Stimulated activated effector memory CD8-positive, alpha-beta T cell treated with anti-CD3 and anti-CD28 coated beads, Interleukin-12 subunit alpha, Interleukin-12 subunit beta, amount 100 ng/mL, for 72 hours (primary cell): ENCODE results near the gene C10orf90.

Experiments used
- ATAC-seq: fragments of 150-1000 bp; cut with Tn5 transposase; 2 replicates; pipeline ENCODE4 v1.10.0; 2021
- DNase-seq, 2 donors: peaks; one replicate each; pipeline ENCODE4 v3.0.0; 2021 to 2022; ENCODE audit warnings: low spot score in 2 of 2
- H3K27ac Mint-ChIP-seq: one replicate; pipeline ENCODE4 v1.8.0; 2022; ENCODE audit warnings: mild to moderate bottlenecking, mixed read lengths
- H3K36me3 Mint-ChIP-seq: one replicate; pipeline ENCODE4 v1.8.0; 2022; ENCODE audit warnings: mild to moderate bottlenecking, mixed read lengths
- H3K4me1 Mint-ChIP-seq: one replicate; pipeline ENCODE4 v1.8.0; 2022; ENCODE audit warnings: mixed read lengths
- H3K4me3 Mint-ChIP-seq: one replicate; pipeline ENCODE4 v1.8.0; 2022; ENCODE audit warnings: mild to moderate bottlenecking, mixed read lengths
- H3K9me3 Mint-ChIP-seq: one replicate; pipeline ENCODE4 v1.8.0; 2022; ENCODE audit warnings: mixed read lengths

Gene C10orf90

GRCh38 chr10:126376956-126377355 is 293.5 kb downstream of the C10orf90 start:
- DNase-seq (no peak), ATAC-seq (no peak)
- Mint-ChIP-seq H3K4me1 (peaks cover 5% of the 10 kb centered on the region), H3K36me3 (peaks cover 11% of the 10 kb centered on the region), H3K27ac (no peak overlapping the region), H3K9me3 (peaks cover 6% of the 10 kb centered on the region), H3K4me3 (no peak overlapping the region)

GRCh38 chr10:126375926-126376554 is 294.5 kb downstream of the C10orf90 start:
- DNase-seq (no peak), ATAC-seq (peak; percentile 57)
- H3K4me3 Mint-ChIP-seq, result no peak overlapping the region

GRCh38 chr10:126375299-126375698 is 295.2 kb downstream of the C10orf90 start:
- ATAC-seq (no peak), DNase-seq (no peak)
- H3K27ac Mint-ChIP-seq, result no peak overlapping the region
- peaks cover 7% of the 10 kb centered on the region for H3K36me3 Mint-ChIP-seq
- H3K4me3 Mint-ChIP-seq, result no peak overlapping the region
- peaks cover 6% of the 10 kb centered on the region for H3K9me3 Mint-ChIP-seq
- H3K4me1 Mint-ChIP-seq, result peaks cover 5% of the 10 kb centered on the region

More at GRCh38 chr10:126375926-126376554, 294.5 kb downstream of the C10orf90 start:
- Mint-ChIP-seq H3K4me1 (peaks cover 5% of the 10 kb centered on the region), H3K36me3 (peaks cover 7% of the 10 kb centered on the region), H3K9me3 (peaks cover 6% of the 10 kb centered on the region), H3K27ac (no peak overlapping the region)
